Progenitor cell of endocrine pancreas (in vitro differentiated cells): ENCODE results near the gene ARNT2. TPM values are rescaled to one million over a fixed set of nuclear protein-coding genes. Genes with fewer than 3 reads are reported as not detected.

ENCODE experiments used
- DNase-seq: peaks from one replicate; pipeline ENCODE4 v3.0.0; 2021; ENCODE audit warnings: low spot score; ENCODE audit not compliant: unreplicated experiment
- H3K27ac Mint-ChIP-seq: 2 replicates; pipeline ENCODE4 v1.8.0; 2021; ENCODE audit warnings: mild to moderate bottlenecking, moderate library complexity, mixed read lengths
- H3K27me3 Mint-ChIP-seq: 2 replicates; pipeline ENCODE4 v1.8.0; 2021; ENCODE audit warnings: mixed read lengths
- H3K36me3 Mint-ChIP-seq: 2 replicates; pipeline ENCODE4 v1.8.0; 2022; ENCODE audit warnings: mixed read lengths; ENCODE audit not compliant: insufficient read depth
- H3K4me1 Mint-ChIP-seq: 2 replicates; pipeline ENCODE4 v1.8.0; 2021; ENCODE audit warnings: low read depth, mixed read lengths
- H3K4me3 Mint-ChIP-seq: 2 replicates; pipeline ENCODE4 v1.8.0; 2021; ENCODE audit warnings: low read depth, mild to moderate bottlenecking, moderate library complexity, mixed read lengths
- H3K9me3 Mint-ChIP-seq: 2 replicates; pipeline ENCODE4 v1.8.0; 2021; ENCODE audit warnings: low read depth, mixed read lengths
- total RNA-seq: library from RNA; stranded (reverse); gene quantifications from 2 replicates; pipeline ENCODE4 v1.2.1, GENCODE V29; 2021
- TF ChIP-seq, protein P1 (sequence below): fragments of 200-600 bp; sonication (generic); IDR thresholded peaks from one replicate; pipeline ENCODE4 v1.5.0; 2021; ENCODE audit warnings: antibody characterized with exemption, mild to moderate bottlenecking; ENCODE audit not compliant: unreplicated experiment

ARNT2 gene
- total RNA-seq, 1 donor from 2014 or later = 37.3 TPM

DNA sequence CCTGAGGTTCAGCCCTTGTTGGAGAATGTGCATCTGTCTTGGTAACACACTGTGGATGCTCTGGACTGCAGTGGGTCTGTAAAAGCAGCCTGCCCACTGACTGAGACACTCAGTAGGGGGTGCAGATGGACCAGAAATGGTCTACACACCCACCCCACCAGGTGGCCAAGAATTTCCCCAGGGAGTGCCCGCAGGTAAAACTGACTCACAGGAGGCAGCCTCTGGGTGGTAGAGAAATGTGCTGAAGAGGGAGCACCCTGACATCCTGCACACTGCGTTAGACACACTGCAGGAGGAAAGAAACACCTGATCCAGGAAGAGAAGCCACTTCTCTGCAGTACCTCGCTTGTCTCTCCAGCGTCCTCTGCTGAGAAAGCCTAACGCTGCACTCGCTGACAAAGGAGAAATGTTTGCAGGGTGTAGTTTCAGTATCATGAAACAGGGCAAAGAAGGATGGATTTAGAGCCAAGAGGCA lies 181.4 kb downstream of the ARNT2 start:
- DNase-seq = no peak
- Mint-ChIP-seq H3K27ac (no peak overlapping the region), H3K4me3 (no peak overlapping the region), H3K9me3 (no peaks in the 10 kb centered on the region), H3K27me3 (no peaks in the 10 kb centered on the region), H3K4me1 (peaks cover 14% of the 10 kb centered on the region), H3K36me3 (peaks cover 7% of the 10 kb centered on the region)
- TF ChIP-seq, protein P1, sequence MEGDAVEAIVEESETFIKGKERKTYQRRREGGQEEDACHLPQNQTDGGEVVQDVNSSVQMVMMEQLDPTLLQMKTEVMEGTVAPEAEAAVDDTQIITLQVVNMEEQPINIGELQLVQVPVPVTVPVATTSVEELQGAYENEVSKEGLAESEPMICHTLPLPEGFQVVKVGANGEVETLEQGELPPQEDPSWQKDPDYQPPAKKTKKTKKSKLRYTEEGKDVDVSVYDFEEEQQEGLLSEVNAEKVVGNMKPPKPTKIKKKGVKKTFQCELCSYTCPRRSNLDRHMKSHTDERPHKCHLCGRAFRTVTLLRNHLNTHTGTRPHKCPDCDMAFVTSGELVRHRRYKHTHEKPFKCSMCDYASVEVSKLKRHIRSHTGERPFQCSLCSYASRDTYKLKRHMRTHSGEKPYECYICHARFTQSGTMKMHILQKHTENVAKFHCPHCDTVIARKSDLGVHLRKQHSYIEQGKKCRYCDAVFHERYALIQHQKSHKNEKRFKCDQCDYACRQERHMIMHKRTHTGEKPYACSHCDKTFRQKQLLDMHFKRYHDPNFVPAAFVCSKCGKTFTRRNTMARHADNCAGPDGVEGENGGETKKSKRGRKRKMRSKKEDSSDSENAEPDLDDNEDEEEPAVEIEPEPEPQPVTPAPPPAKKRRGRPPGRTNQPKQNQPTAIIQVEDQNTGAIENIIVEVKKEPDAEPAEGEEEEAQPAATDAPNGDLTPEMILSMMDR = no peak

DNA sequence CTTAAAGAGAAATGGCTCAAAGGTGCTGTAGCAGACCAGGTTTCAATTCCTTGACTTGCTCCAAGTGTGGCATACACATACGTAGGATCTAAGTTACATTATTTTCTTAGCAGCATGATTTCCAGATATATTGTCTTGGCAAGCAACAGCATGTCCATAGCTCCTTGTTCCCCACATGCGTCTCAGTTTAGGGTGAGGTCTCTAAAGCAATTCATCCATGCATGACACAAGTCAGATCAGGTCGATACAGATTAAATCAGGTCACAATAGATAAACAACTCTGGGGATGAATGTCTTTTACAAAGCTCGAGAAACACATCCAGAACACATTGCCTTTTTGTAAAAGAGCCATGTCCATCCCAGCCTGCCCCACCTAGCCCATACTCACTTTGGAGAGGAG lies 182.0 kb downstream of the ARNT2 start:
- no peaks in the 10 kb centered on the region for H3K9me3 Mint-ChIP-seq
- H3K27me3 Mint-ChIP-seq = no peaks in the 10 kb centered on the region
- H3K4me1 Mint-ChIP-seq = peaks cover 14% of the 10 kb centered on the region
- no peak overlapping the region for H3K27ac Mint-ChIP-seq
- H3K36me3 Mint-ChIP-seq = peaks cover 9% of the 10 kb centered on the region
- no peak overlapping the region for H3K4me3 Mint-ChIP-seq
- no peak for DNase-seq
- TF ChIP-seq, protein P1 = no peak

DNA sequence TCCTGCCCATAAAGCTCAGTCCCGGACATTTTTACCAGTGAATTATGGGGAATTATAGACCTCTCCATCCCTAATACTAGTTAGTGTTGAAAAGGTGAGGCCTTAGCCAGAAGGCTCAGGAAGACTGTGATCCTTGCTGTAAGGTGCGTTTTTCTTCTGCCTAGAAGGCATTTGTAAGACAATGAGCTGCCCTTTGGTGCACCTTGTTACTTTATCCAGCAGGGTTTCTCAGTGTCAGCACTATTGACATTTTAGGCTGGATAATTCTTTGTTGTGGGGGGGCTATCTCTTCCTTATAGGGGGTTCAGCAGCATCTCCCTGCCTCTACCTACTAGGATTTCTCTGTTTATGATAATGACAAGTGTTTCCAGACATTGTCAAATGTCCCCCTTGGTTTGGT lies 182.8 kb downstream of the ARNT2 start:
- Mint-ChIP-seq H3K4me3 (no peak overlapping the region), H3K4me1 (peaks cover 14% of the 10 kb centered on the region), H3K27me3 (no peaks in the 10 kb centered on the region), H3K27ac (no peak overlapping the region), H3K36me3 (peaks cover 10% of the 10 kb centered on the region), H3K9me3 (no peaks in the 10 kb centered on the region)
- TF ChIP-seq, protein P1 = no peak
- DNase-seq = no peak

DNA sequence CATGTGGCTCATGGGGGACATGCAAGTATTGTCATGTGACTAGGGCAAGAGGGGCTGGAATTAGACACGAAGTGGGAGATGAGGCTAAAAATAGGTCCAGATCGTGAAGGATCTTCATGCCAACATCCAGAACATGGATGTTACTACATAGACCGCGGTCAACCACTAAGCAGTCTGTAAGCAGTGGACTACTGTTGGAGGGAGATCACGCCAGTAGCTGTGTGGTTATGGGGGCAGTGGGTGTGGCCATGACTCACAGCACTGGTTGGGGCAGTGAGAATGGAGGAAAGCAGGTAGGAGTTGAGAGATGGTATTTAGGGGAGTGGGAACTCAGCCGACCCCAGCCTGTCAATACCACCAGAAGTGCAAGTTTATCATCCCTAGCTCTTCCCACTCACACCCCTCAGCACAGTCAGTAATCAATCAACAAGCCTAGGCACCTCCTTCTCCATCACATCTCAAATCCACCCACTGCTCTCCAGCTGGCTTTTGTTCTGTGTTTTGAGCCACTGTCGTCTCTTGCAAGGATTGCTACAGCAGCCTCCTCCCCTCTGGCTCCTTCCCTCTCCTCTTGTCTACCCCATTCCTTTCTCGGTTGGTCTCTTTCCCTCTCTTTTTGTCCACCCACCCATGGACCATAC lies 183.8 kb downstream of the ARNT2 start:
- TF ChIP-seq, protein P1 = no peak
- H3K9me3 Mint-ChIP-seq = no peaks in the 10 kb centered on the region
- H3K27ac Mint-ChIP-seq = no peak overlapping the region
- no peaks in the 10 kb centered on the region for H3K27me3 Mint-ChIP-seq
- H3K4me1 Mint-ChIP-seq = peaks cover 14% of the 10 kb centered on the region
- DNase-seq = no peak
- no peak overlapping the region for H3K4me3 Mint-ChIP-seq
- H3K36me3 Mint-ChIP-seq = peaks cover 14% of the 10 kb centered on the region

DNA sequence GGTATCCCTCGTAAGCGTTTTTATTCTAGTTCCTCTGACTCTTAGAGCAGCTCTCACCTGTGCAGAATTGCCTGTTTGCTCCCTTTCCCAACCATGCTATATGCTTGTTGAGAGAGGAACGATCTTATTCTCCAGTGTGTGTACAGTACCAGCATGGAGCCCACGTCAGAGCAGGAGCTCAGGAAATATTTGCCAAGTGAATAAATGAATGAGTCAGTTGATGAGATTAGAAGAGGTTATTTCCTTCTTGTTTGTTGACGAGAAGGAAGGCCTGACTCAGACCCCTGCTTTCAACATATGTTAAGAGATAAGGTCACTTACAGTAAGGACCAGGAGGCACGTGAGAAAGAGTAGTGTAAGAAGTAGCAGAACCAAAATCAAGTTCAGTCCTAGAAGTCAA lies 184.6 kb downstream of the ARNT2 start:
- no peaks in the 10 kb centered on the region for H3K27me3 Mint-ChIP-seq
- no peaks in the 10 kb centered on the region for H3K9me3 Mint-ChIP-seq
- H3K27ac Mint-ChIP-seq = peak overlapping the region; percentile 1
- DNase-seq = no peak
- peaks cover 11% of the 10 kb centered on the region for H3K4me1 Mint-ChIP-seq
- peaks cover 15% of the 10 kb centered on the region for H3K36me3 Mint-ChIP-seq
- TF ChIP-seq, protein P1 = no peak
- H3K4me3 Mint-ChIP-seq = no peak overlapping the region
